Measurements from ENCODE around the gene SCN10A. TPM values are rescaled to one million over a fixed set of nuclear protein-coding genes. Genes with fewer than 3 reads are reported as not detected.

SCN10A gene
- total RNA-seq, 1 donor from 2014 or later = not detected

DNA sequence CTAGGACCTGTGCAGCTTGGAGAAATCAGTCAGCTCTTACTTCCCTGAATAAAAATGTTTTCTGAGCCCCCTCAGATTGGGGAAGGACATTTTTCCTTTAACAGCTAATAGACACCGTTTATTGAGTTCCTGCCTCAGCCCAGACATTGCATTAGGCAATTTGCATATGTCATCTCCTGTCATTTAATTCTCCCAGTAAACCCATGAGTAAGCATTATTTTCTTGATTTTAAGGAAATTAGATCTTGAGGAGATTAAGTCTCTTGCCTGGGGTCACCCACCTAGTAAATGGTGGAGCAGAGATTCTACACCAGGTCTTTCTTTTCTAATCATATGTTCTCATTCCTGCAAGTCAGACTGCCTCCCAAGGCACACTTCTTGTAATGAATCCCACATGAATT, 88.0 kb downstream of the SCN10A start:
- TF ChIP-seq, protein P1, sequence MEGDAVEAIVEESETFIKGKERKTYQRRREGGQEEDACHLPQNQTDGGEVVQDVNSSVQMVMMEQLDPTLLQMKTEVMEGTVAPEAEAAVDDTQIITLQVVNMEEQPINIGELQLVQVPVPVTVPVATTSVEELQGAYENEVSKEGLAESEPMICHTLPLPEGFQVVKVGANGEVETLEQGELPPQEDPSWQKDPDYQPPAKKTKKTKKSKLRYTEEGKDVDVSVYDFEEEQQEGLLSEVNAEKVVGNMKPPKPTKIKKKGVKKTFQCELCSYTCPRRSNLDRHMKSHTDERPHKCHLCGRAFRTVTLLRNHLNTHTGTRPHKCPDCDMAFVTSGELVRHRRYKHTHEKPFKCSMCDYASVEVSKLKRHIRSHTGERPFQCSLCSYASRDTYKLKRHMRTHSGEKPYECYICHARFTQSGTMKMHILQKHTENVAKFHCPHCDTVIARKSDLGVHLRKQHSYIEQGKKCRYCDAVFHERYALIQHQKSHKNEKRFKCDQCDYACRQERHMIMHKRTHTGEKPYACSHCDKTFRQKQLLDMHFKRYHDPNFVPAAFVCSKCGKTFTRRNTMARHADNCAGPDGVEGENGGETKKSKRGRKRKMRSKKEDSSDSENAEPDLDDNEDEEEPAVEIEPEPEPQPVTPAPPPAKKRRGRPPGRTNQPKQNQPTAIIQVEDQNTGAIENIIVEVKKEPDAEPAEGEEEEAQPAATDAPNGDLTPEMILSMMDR (IDR thresholded peaks at IDR 0.05; ENCODE audit: unreplicated experiment) = no peak
- H3K36me3 Mint-ChIP-seq (ENCODE audit: low read depth, unreplicated experiment) = no peaks in the 10 kb centered on the region
- H3K4me3 Mint-ChIP-seq (ENCODE audit: unreplicated experiment) = no peak overlapping the region
- no peak overlapping the region for H3K27ac Mint-ChIP-seq (ENCODE audit: unreplicated experiment)
- H3K27me3 Mint-ChIP-seq (ENCODE audit: unreplicated experiment) = peaks cover 4% of the 10 kb centered on the region
- DNase-seq (ENCODE audit: low spot score) = no peak
- no peaks in the 10 kb centered on the region for H3K4me1 Mint-ChIP-seq (ENCODE audit: unreplicated experiment)
- no peaks in the 10 kb centered on the region for H3K9me3 Mint-ChIP-seq (ENCODE audit: unreplicated experiment)

DNA sequence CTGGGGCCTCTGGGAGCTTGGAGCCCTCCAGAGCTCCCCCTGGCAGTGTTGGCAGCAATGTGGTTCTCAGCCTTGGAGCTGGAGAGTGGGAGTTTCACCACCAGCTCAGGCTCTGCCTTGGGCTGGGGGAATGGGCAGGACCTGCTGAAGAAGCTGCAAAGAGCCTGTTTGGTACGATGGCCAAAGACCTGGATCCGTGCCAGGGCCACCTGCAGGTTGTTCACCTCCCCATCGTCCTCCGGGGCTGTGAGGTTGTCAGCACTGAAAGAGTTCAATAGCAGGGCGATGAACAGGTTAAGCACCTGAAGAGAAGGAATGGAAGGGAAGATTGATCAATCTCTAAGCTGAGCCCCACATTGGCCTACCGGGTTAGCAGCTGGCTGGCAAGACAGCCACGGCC, 89.3 kb downstream of the SCN10A start:
- H3K4me3 Mint-ChIP-seq (ENCODE audit: unreplicated experiment) = no peak overlapping the region
- H3K27me3 Mint-ChIP-seq (ENCODE audit: unreplicated experiment) = peaks cover 4% of the 10 kb centered on the region
- H3K9me3 Mint-ChIP-seq (ENCODE audit: unreplicated experiment) = no peaks in the 10 kb centered on the region
- no peaks in the 10 kb centered on the region for H3K4me1 Mint-ChIP-seq (ENCODE audit: unreplicated experiment)
- H3K36me3 Mint-ChIP-seq (ENCODE audit: low read depth, unreplicated experiment) = no peaks in the 10 kb centered on the region
- TF ChIP-seq, protein P1 (IDR thresholded peaks at IDR 0.05; ENCODE audit: unreplicated experiment) = no peak
- no peak for DNase-seq (ENCODE audit: low spot score)
- H3K27ac Mint-ChIP-seq (ENCODE audit: unreplicated experiment) = no peak overlapping the region

DNA sequence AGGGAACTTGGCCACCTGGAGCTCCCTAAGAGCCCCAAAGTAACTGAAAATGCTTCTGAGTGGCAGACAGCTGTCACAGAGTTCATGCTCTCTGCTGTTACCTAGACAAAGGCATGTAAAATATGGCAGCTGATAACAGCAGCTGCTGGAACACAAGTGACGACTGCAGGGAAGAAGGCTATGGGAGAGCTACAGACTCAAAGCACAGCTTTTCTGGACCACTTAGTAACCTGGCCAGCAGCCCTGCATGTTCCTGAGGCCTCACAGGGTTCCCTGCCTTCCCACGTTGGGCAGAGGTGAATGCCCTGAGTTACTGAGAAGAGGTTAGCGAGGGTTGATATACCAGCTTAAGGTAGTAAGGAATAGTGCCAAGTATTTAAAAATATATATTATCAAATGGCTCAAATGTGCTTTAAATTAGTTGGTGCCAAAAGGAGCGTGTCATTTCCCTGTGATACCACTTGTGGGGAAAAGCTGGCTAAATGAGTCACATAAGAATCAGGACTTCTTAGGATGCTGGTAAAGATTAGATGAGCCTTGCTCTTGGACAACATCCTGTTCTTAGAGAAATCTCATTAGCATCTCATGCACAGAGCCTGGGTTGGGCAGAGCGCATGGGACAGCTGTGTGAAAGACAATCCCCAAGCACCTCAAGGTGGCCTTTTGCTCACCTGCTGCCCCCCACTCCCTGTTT, 90.1 kb downstream of the SCN10A start:
- TF ChIP-seq, protein P1 (IDR thresholded peaks at IDR 0.05; ENCODE audit: unreplicated experiment) = no peak
- Mint-ChIP-seq H3K9me3 (ENCODE audit: unreplicated experiment) (no peaks in the 10 kb centered on the region), H3K27me3 (ENCODE audit: unreplicated experiment) (peaks cover 4% of the 10 kb centered on the region), H3K36me3 (ENCODE audit: low read depth, unreplicated experiment) (no peaks in the 10 kb centered on the region), H3K4me1 (ENCODE audit: unreplicated experiment) (peaks cover 8% of the 10 kb centered on the region), H3K27ac (ENCODE audit: unreplicated experiment) (no peak overlapping the region), H3K4me3 (ENCODE audit: unreplicated experiment) (no peak overlapping the region)
- no peak for DNase-seq (ENCODE audit: low spot score)

DNA sequence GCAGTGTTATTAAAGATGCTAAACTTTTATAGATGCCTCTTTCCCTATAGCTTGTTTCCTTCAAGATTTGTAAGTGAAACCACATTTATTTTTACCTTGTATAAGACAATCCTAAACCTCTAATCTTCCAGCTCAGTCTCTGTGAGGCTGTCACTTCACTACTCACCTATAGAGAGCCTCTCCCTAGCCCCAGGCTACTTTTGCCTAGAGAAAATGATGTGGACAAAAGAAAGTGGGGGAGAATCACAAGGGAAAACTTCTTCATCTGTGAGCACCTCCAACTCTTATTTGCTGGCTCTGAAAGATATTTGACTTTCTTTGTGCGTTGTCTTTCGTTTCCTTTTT, 91.7 kb downstream of the SCN10A start:
- TF ChIP-seq, protein P1 (IDR thresholded peaks at IDR 0.05; ENCODE audit: unreplicated experiment) = no peak
- no peak for DNase-seq (ENCODE audit: low spot score)
- H3K4me3 Mint-ChIP-seq (ENCODE audit: unreplicated experiment) = no peak overlapping the region
- H3K27me3 Mint-ChIP-seq (ENCODE audit: unreplicated experiment) = peaks cover 4% of the 10 kb centered on the region
- H3K4me1 Mint-ChIP-seq (ENCODE audit: unreplicated experiment) = peaks cover 8% of the 10 kb centered on the region
- no peaks in the 10 kb centered on the region for H3K36me3 Mint-ChIP-seq (ENCODE audit: low read depth, unreplicated experiment)
- H3K27ac Mint-ChIP-seq (ENCODE audit: unreplicated experiment) = no peak overlapping the region
- H3K9me3 Mint-ChIP-seq (ENCODE audit: unreplicated experiment) = no peaks in the 10 kb centered on the region

DNA sequence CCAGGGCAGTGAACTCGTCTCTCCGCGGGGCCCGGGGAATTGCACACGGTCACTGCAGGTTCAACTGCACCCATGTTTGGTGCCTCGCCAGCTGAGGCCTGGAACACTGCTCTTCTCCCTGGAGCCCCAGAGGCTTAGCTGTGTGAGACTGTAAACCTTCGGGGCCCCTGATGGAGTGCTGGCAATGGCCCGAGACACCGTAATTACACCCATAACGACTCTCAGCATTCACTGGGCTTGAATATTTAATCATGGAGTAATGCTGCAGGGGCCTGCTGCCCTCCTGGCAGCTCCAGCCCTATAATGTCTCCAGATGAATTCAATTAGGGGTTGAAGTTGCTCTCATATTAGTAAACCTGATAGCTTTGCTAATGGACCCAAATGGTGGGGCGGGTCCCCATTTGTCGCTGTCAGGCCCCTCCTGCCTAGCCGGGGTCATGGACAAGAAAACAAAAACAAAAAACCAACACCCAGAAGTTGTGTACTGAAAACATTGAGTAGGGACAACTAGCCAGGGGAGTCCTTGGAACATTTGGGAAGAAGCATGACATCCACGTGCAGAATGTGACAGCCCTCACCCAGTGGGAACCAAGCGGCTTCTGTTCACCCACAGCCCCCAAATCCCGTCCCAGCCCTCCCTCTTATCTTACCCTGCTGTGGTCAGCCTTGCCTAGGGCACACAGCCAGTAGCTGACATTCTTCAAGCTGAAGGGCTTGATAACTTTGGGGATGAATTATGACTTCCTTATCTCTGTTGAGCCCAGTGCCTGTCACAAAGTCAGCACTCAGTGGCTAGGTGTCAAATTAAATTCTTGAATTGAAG, 92.2 kb downstream of the SCN10A start:
- Mint-ChIP-seq H3K27me3 (ENCODE audit: unreplicated experiment) (peaks cover 4% of the 10 kb centered on the region), H3K9me3 (ENCODE audit: unreplicated experiment) (no peaks in the 10 kb centered on the region), H3K36me3 (ENCODE audit: low read depth, unreplicated experiment) (no peaks in the 10 kb centered on the region), H3K4me1 (ENCODE audit: unreplicated experiment) (peaks cover 8% of the 10 kb centered on the region), H3K4me3 (ENCODE audit: unreplicated experiment) (no peak overlapping the region), H3K27ac (ENCODE audit: unreplicated experiment) (no peak overlapping the region)
- TF ChIP-seq, protein P1 (IDR thresholded peaks at IDR 0.05; ENCODE audit: unreplicated experiment) = no peak
- DNase-seq (ENCODE audit: low spot score) = no peak

Measured in endothelial cell (in vitro differentiated cells).